IPS-18a (cell line): ENCODE results near the gene PCCA.
"Not testable (repeated sequence)": the region's sequence is repeated elsewhere in the genome, so short reads cannot be mapped to it uniquely, and the experiment has no call there.

ENCODE experiments used
- H3K27ac ChIP-seq: one replicate; pipeline ENCODE4 v1.5.1; 2013; ENCODE audit warnings: low read length
- H3K27me3 ChIP-seq: one replicate; pipeline ENCODE4 v1.6.1; 2013; ENCODE audit warnings: mild to moderate bottlenecking, low read length; ENCODE audit not compliant: control insufficient read depth, insufficient read depth
- H3K36me3 ChIP-seq: one replicate; pipeline ENCODE4 v1.6.1; 2013; ENCODE audit warnings: low read depth, low read length; ENCODE audit not compliant: control insufficient read depth
- H3K4me1 ChIP-seq: one replicate; pipeline ENCODE4 v1.6.1; 2013; ENCODE audit warnings: low read depth, low read length; ENCODE audit not compliant: control insufficient read depth
- H3K4me3 ChIP-seq: one replicate; pipeline ENCODE4 v1.5.1; 2013; ENCODE audit warnings: low read length
- H3K9ac ChIP-seq: one replicate; pipeline ENCODE4 v1.6.1; 2013; ENCODE audit warnings: mild to moderate bottlenecking, low read length, moderate library complexity
- H3K9me3 ChIP-seq: one replicate; pipeline ENCODE4 v1.6.1; 2013; ENCODE audit warnings: low read depth, low read length; ENCODE audit not compliant: control insufficient read depth

The PCCA gene

GRCh38 chr13:100147825-100148224, 58.9 kb downstream of the PCCA start:
- no peak overlapping the region for H3K4me3 ChIP-seq
- no peaks in the 10 kb centered on the region for H3K36me3 ChIP-seq
- peaks cover 18% of the 10 kb centered on the region for H3K4me1 ChIP-seq
- no peaks in the 10 kb centered on the region for H3K27me3 ChIP-seq
- no peak overlapping the region for H3K9ac ChIP-seq
- H3K9me3 ChIP-seq = no peaks in the 10 kb centered on the region
- H3K27ac ChIP-seq = no peak overlapping the region

DNA sequence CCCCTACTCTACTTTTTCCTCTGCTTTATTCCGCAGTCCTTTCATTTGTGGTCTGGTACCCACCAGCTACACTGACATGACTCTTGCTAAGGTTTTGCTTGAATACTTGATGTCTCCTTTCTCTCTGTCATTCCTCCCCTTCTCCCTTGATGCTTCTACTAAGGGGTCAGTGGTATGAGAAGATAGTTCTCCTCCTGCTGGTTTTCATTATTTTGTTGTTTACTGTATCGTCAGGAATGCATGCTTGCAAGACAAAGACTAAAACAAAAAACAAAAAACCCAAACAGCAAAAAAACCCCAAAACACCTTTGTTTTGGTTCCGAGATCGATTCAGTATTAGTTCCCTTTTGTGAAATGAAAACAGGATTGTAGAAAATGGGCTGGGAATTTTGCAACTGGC, 59.5 kb downstream of the PCCA start:
- no peaks in the 10 kb centered on the region for H3K27me3 ChIP-seq
- peak overlapping the region; percentile 52 for H3K9ac ChIP-seq
- peak overlapping the region; percentile 92 for H3K27ac ChIP-seq
- H3K4me3 ChIP-seq = peak overlapping the region; percentile 44
- no peaks in the 10 kb centered on the region for H3K9me3 ChIP-seq
- H3K4me1 ChIP-seq = peaks cover 18% of the 10 kb centered on the region
- H3K36me3 ChIP-seq = no peaks in the 10 kb centered on the region

- Histone ChIP-seq H3K9ac (peak overlapping the region; percentile 52), H3K9me3 (no peaks in the 10 kb centered on the region), H3K36me3 (no peaks in the 10 kb centered on the region), H3K4me3 (no peak overlapping the region), H3K27ac (peak overlapping the region; percentile 55), H3K4me1 (peaks cover 24% of the 10 kb centered on the region), H3K27me3 (no peaks in the 10 kb centered on the region)
Measured at GRCh38 chr13:100149389-100149788, 60.5 kb downstream of the PCCA start.

- H3K4me3 ChIP-seq, H3K36me3 ChIP-seq: not testable (repeated sequence)
- H3K4me1 ChIP-seq = peaks cover 34% of the 10 kb centered on the region
Measured at GRCh38 chr13:100150711-100151110, 61.8 kb downstream of the PCCA start.

DNA sequence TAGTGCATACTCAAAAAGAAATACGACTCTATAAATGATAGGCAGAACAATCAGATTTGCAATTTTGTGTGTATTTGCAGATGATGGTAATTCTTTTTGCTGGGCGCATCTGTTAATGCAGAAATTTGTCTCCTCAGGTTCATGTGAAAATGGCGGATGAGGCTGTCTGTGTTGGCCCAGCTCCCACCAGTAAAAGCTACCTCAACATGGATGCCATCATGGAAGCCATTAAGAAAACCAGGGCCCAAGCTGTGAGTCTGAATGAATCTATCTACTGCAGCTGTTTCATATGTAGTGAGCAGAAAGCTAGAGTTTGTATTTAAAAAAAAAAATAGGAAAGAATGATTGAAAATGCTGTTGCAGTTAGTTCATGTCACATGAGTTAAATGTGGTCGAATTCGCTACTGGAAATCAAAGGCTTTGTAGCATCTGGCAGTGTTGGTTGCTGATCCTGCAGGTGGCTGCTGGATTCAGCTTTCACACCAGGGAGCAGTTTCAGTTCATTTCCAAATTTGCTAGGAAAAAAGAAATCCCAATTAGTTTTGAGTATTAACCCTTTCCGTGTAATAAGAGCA, 66.0 kb downstream of the PCCA start:
- Histone ChIP-seq H3K27me3 (no peaks in the 10 kb centered on the region), H3K9me3 (no peaks in the 10 kb centered on the region), H3K4me3 (no peak overlapping the region), H3K36me3 (peaks cover 6% of the 10 kb centered on the region), H3K4me1 (peaks cover 22% of the 10 kb centered on the region), H3K27ac (peak overlapping the region; percentile 55), H3K9ac (peak overlapping the region; percentile 12)

More at GRCh38 chr13:100150711-100151110, 61.8 kb downstream of the PCCA start:
- H3K27ac ChIP-seq, H3K9ac ChIP-seq, H3K9me3 ChIP-seq, H3K27me3 ChIP-seq: not testable (repeated sequence)

DNA sequence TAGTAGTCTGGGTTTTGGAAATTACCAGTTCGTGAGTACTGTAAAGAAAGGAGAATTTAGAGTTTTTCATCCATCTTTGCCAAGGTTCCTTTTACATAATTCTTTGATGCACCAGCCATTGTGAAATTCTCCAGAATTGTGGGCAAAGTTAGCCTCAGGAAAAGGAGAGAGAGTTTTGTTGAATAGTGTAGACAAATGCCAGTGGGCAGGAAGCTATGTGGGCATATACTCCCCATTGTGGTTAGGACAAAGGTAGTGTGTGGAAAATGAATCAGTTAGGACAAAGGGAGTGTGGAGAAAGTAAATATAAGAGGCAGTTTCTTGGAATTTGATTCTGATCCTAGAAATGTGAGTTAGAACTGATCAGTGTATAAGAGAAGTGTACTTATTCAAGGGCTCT, 67.9 kb downstream of the PCCA start:
- no peak overlapping the region for H3K9ac ChIP-seq
- H3K36me3 ChIP-seq = peaks cover 6% of the 10 kb centered on the region
- no peaks in the 10 kb centered on the region for H3K9me3 ChIP-seq
- H3K27ac ChIP-seq = no peak overlapping the region
- peaks cover 29% of the 10 kb centered on the region for H3K4me1 ChIP-seq
- no peak overlapping the region for H3K4me3 ChIP-seq
- no peaks in the 10 kb centered on the region for H3K27me3 ChIP-seq

GRCh38 chr13:100158569-100158968, 69.7 kb downstream of the PCCA start:
- H3K9me3 ChIP-seq = no peaks in the 10 kb centered on the region
- no peak overlapping the region for H3K4me3 ChIP-seq
- peaks cover 29% of the 10 kb centered on the region for H3K4me1 ChIP-seq
- H3K27me3 ChIP-seq = no peaks in the 10 kb centered on the region
- H3K36me3 ChIP-seq = peaks cover 6% of the 10 kb centered on the region
- no peak overlapping the region for H3K27ac ChIP-seq
- no peak overlapping the region for H3K9ac ChIP-seq

DNA sequence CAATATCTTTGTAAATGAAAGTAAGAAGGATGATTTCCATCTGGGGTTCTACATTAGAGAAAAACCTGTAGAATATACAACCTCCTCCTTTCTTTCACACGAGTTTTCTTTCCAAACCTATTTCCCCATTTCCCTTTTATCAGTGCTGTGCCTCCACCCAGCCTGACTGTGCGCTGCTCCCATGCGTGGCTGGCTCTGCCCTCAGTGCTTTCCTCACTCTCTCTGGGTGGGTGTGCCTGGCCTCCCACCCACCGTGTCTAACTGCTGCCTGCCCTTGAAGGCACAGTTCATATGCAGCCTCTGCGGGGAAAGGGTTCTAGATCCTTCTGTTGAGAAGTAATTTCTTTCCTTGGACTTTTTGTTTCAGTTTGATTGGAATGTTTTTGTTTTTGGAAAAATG, 70.7 kb downstream of the PCCA start:
- Histone ChIP-seq H3K9ac (no peak overlapping the region), H3K36me3 (peaks cover 6% of the 10 kb centered on the region), H3K27ac (peak overlapping the region; percentile 53), H3K4me1 (peaks cover 20% of the 10 kb centered on the region), H3K9me3 (no peaks in the 10 kb centered on the region), H3K27me3 (no peaks in the 10 kb centered on the region), H3K4me3 (no peak overlapping the region)

- peaks cover 14% of the 10 kb centered on the region for H3K4me1 ChIP-seq
- H3K9me3 ChIP-seq = no peaks in the 10 kb centered on the region
- no peak overlapping the region for H3K4me3 ChIP-seq
- H3K27me3 ChIP-seq = no peaks in the 10 kb centered on the region
- H3K27ac ChIP-seq = no peak overlapping the region
- peaks cover 6% of the 10 kb centered on the region for H3K36me3 ChIP-seq
- no peak overlapping the region for H3K9ac ChIP-seq
Measured at GRCh38 chr13:100160450-100160849, 71.6 kb downstream of the PCCA start.

- H3K4me1 ChIP-seq = peaks cover 12% of the 10 kb centered on the region
- H3K4me3 ChIP-seq = no peak overlapping the region
- H3K9me3 ChIP-seq = no peaks in the 10 kb centered on the region
- no peaks in the 10 kb centered on the region for H3K27me3 ChIP-seq
- H3K36me3 ChIP-seq = no peaks in the 10 kb centered on the region
- H3K27ac ChIP-seq = no peak overlapping the region
- H3K9ac ChIP-seq = no peak overlapping the region
Measured at GRCh38 chr13:100163375-100163774, 74.5 kb downstream of the PCCA start.

- no peak overlapping the region for H3K27ac ChIP-seq
- H3K36me3 ChIP-seq = no peaks in the 10 kb centered on the region
- peaks cover 32% of the 10 kb centered on the region for H3K4me1 ChIP-seq
- H3K27me3 ChIP-seq = no peaks in the 10 kb centered on the region
- no peaks in the 10 kb centered on the region for H3K9me3 ChIP-seq
- no peak overlapping the region for H3K4me3 ChIP-seq
- no peak overlapping the region for H3K9ac ChIP-seq
Measured at GRCh38 chr13:100173203-100173602, 84.3 kb downstream of the PCCA start.

GRCh38 chr13:100174455-100174854, 85.6 kb downstream of the PCCA start:
- H3K36me3 ChIP-seq, H3K27ac ChIP-seq, H3K9ac ChIP-seq, H3K4me3 ChIP-seq, H3K9me3 ChIP-seq, H3K27me3 ChIP-seq: not testable (repeated sequence)
- peaks cover 39% of the 10 kb centered on the region for H3K4me1 ChIP-seq
